Measurements from ENCODE around the gene OR13F1.
"Not testable (repeated sequence)": the region's sequence is repeated elsewhere in the genome, so short reads cannot be mapped to it uniquely, and the experiment has no call there.

The OR13F1 gene, protein sequence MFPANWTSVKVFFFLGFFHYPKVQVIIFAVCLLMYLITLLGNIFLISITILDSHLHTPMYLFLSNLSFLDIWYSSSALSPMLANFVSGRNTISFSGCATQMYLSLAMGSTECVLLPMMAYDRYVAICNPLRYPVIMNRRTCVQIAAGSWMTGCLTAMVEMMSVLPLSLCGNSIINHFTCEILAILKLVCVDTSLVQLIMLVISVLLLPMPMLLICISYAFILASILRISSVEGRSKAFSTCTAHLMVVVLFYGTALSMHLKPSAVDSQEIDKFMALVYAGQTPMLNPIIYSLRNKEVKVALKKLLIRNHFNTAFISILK

DNA sequence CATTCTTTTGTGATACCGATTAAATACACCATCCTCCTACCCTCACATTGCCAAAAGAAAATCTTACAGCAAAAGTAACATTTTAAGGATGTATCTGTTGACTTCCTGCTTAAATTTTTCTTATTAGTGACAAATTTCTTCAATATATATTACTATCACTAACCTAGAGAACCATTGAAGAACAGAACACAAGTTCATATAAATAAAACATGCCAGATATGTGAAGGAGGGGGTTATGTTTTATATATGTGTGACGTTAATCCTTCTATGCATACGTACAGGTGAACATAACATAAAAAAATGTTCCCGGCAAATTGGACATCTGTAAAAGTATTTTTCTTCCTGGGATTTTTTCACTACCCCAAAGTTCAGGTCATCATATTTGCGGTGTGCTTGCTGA, at the start of gene OR13F1:
Gene OR13F1 (plus strand): TSS at position 301 of the 400 bp plus-strand sequence. CDS start 0 bp downstream, at position 301.
- H3K4me1 Mint-ChIP-seq (ENCODE audit: low read depth): no peaks in the 10 kb centered on the region
- H3K27me3 Mint-ChIP-seq (ENCODE audit: low read depth): no peaks in the 10 kb centered on the region
- no peak within 1 kb of the TSS for H3K4me3 Mint-ChIP-seq
- no peak for DNase-seq (ENCODE audit: low spot score)
- H3K36me3 Mint-ChIP-seq (ENCODE audit: low read depth): no peaks in the 10 kb centered on the region
- no peaks in the 10 kb centered on the region for H3K9me3 Mint-ChIP-seq
- no peak within 1 kb of the TSS for H3K27ac Mint-ChIP-seq

DNA sequence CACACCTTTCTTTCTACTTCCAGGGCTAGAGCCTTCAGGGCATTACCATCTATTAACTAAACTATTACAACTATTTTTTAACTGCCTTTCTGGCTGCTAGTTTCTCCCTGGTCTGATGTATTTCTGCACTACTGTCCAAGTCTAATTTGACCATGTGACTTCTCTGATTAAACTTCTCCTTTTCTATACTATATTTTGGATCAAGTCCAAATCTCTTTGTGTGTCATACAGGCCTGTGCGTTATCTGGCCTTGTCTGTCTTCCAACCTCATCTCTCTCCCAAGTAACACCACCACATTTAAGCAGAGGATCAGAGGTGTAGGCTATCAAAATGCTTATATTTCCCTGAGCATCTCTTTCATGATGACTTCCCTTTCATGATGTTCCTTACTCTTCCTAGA, 47.2 kb upstream of the OR13F1 start:
- Mint-ChIP-seq H3K27me3 (ENCODE audit: low read depth) (no peaks in the 10 kb centered on the region), H3K9me3 (no peaks in the 10 kb centered on the region), H3K4me1 (ENCODE audit: low read depth) (no peaks in the 10 kb centered on the region), H3K4me3 (no peak overlapping the region), H3K36me3 (ENCODE audit: low read depth) (no peaks in the 10 kb centered on the region), H3K27ac (no peak overlapping the region)
- no peak for DNase-seq (ENCODE audit: low spot score)

- no peak for DNase-seq (ENCODE audit: low spot score)
- no peaks in the 10 kb centered on the region for H3K36me3 Mint-ChIP-seq (ENCODE audit: low read depth)
- peaks cover 6% of the 10 kb centered on the region for H3K9me3 Mint-ChIP-seq
- H3K27me3 Mint-ChIP-seq (ENCODE audit: low read depth): no peaks in the 10 kb centered on the region
- no peak overlapping the region for H3K27ac Mint-ChIP-seq
- no peaks in the 10 kb centered on the region for H3K4me1 Mint-ChIP-seq (ENCODE audit: low read depth)
- no peak overlapping the region for H3K4me3 Mint-ChIP-seq
These were observed 40.2 kb upstream of the OR13F1 start for GRCh38 chr9:104463864-104464263.

GRCh38 chr9:104468261-104468660, 35.8 kb upstream of the OR13F1 start:
- Mint-ChIP-seq H3K4me3 (no peak overlapping the region), H3K27me3 (ENCODE audit: low read depth) (no peaks in the 10 kb centered on the region), H3K9me3 (peaks cover 6% of the 10 kb centered on the region), H3K27ac (no peak overlapping the region), H3K36me3 (ENCODE audit: low read depth) (no peaks in the 10 kb centered on the region), H3K4me1 (ENCODE audit: low read depth) (no peaks in the 10 kb centered on the region)
- no peak for DNase-seq (ENCODE audit: low spot score)

DNA sequence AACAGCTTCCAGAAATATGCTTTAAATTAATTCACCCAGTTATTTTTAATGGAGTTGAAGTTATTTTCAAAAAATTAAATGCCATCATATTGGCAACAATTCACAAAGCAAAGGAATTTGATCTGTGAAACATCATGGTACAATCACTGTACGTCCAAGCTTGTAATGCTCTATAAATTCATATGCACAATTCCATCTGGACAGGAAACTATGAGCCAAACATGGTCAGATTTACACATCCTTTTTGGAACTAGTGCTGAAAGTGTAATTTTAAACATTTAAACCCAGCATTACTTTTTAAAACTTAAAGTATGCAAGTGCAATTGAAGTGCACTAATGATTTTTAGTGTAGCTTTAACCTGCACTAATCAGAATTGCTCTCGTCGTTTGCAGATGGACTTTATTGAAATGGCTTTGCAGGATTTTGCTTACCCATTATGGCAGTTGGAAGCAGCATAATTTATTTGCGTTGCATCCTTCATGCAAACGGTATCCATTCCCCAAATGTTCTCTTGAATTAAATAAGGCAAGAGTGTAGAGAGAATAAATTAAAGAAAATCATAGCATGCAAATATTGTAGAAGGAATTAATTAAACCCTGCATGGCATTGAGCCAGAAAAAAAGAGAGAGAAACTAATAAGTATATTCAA, 21.0 kb upstream of the OR13F1 start:
- no peak for DNase-seq (ENCODE audit: low spot score)
- Mint-ChIP-seq H3K4me3 (no peak overlapping the region), H3K27ac (no peak overlapping the region), H3K9me3 (no peaks in the 10 kb centered on the region), H3K4me1 (ENCODE audit: low read depth) (no peaks in the 10 kb centered on the region), H3K36me3 (ENCODE audit: low read depth) (no peaks in the 10 kb centered on the region), H3K27me3 (ENCODE audit: low read depth) (no peaks in the 10 kb centered on the region)

DNA sequence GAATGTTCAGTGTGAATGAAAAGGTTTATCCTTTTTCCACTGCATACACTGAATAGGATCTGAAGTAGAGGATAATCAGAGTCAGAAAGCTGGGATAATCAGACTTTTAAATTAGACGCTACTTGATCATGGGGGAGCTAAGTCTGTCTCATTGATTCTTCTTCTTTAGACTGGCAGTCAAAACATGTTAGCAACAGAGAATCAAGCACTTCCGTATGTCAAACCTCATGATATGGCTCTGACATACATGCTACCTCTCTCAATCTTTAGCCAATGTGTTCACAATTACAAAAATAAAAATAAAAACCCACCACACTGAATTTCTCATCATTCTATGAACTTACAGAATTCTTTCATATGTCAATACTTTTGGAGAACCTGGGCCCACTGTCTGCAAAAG, 19.0 kb upstream of the OR13F1 start:
- H3K27me3 Mint-ChIP-seq (ENCODE audit: low read depth): no peaks in the 10 kb centered on the region
- no peaks in the 10 kb centered on the region for H3K9me3 Mint-ChIP-seq
- H3K4me3 Mint-ChIP-seq: no peak overlapping the region
- H3K27ac Mint-ChIP-seq: no peak overlapping the region
- no peaks in the 10 kb centered on the region for H3K36me3 Mint-ChIP-seq (ENCODE audit: low read depth)
- no peaks in the 10 kb centered on the region for H3K4me1 Mint-ChIP-seq (ENCODE audit: low read depth)
- DNase-seq (ENCODE audit: low spot score): no peak

- Mint-ChIP-seq H3K36me3 (ENCODE audit: low read depth) (no peaks in the 10 kb centered on the region), H3K27ac (no peak overlapping the region), H3K4me1 (ENCODE audit: low read depth) (no peaks in the 10 kb centered on the region), H3K9me3 (no peaks in the 10 kb centered on the region), H3K4me3 (no peak overlapping the region), H3K27me3 (ENCODE audit: low read depth) (no peaks in the 10 kb centered on the region)
- no peak for DNase-seq (ENCODE audit: low spot score)
These were observed 9.3 kb upstream of the OR13F1 start for GRCh38 chr9:104494808-104495207.

DNA sequence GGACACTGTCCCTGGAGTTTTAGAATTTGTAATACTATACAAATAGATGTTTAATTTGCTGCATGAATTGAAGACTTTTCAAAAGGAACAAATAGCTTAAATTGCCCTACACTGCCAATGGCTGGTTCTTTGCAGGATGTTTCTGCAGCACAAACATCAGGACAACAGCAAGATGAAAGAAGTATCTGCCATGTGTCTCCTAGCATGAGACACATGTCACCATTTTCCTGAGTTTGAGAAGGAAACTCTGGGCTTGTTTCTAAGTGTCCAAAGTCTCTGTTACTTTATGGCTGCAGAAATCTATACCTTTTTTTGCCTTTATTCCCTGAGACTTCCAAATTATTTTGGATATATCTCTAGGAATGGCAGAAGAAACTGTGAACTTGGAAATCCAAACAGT, 623 bp upstream of the OR13F1 start:
- DNase-seq (ENCODE audit: low spot score): no peak
- H3K36me3 Mint-ChIP-seq (ENCODE audit: low read depth): no peaks in the 10 kb centered on the region
- H3K27me3 Mint-ChIP-seq (ENCODE audit: low read depth): no peaks in the 10 kb centered on the region
- no peak overlapping the region for H3K4me3 Mint-ChIP-seq
- no peak overlapping the region for H3K27ac Mint-ChIP-seq
- no peaks in the 10 kb centered on the region for H3K4me1 Mint-ChIP-seq (ENCODE audit: low read depth)
- H3K9me3 Mint-ChIP-seq: no peaks in the 10 kb centered on the region

GRCh38 chr9:104506565-104506964, 2.5 kb downstream of the OR13F1 start:
- Mint-ChIP-seq H3K4me1 (ENCODE audit: low read depth) (no peaks in the 10 kb centered on the region), H3K36me3 (ENCODE audit: low read depth) (no peaks in the 10 kb centered on the region), H3K9me3 (no peaks in the 10 kb centered on the region), H3K27ac (no peak overlapping the region), H3K27me3 (ENCODE audit: low read depth) (no peaks in the 10 kb centered on the region), H3K4me3 (no peak overlapping the region)
- DNase-seq (ENCODE audit: low spot score): no peak

GRCh38 chr9:104514901-104515300, 10.8 kb downstream of the OR13F1 start:
- DNase-seq (ENCODE audit: low spot score): no peak
- Mint-ChIP-seq H3K4me1 (ENCODE audit: low read depth) (no peaks in the 10 kb centered on the region), H3K27ac (no peak overlapping the region), H3K9me3 (no peaks in the 10 kb centered on the region), H3K36me3 (ENCODE audit: low read depth) (no peaks in the 10 kb centered on the region), H3K4me3 (no peak overlapping the region), H3K27me3 (ENCODE audit: low read depth) (no peaks in the 10 kb centered on the region)

GRCh38 chr9:104520241-104520640, 16.2 kb downstream of the OR13F1 start:
- not testable (repeated sequence) for DNase-seq (ENCODE audit: low spot score); H3K27me3 Mint-ChIP-seq (ENCODE audit: low read depth); H3K9me3 Mint-ChIP-seq; H3K4me3 Mint-ChIP-seq; H3K4me1 Mint-ChIP-seq (ENCODE audit: low read depth); H3K36me3 Mint-ChIP-seq (ENCODE audit: low read depth); H3K27ac Mint-ChIP-seq

DNA sequence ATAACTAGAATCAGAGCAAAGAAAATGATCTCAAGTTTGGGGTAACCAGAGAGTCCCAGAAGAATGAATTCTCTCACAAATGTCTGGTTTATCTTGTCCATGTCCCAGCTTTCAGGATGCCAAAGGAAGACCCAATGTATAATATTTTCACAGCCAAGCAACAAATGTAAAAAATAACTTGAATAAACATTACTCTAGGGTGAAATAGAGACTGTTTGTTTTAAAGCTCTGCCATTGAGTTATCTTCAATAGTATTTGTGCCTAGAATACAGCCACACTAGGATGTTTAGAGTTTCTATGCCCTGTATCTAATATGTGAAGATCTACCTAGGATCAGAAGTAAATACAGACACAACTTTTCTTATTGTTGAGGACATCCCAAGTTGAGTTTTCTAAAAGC, 23.0 kb downstream of the OR13F1 start, which contains the start of gene OR13C4:
Gene OR13C4 (minus strand): TSS at position 101 of the 400 bp plus-strand sequence. CDS start 0 bp downstream, at position 101.
- no peaks in the 10 kb centered on the region for H3K27me3 Mint-ChIP-seq (ENCODE audit: low read depth)
- DNase-seq (ENCODE audit: low spot score): no peak
- H3K4me1 Mint-ChIP-seq (ENCODE audit: low read depth): no peaks in the 10 kb centered on the region
- H3K36me3 Mint-ChIP-seq (ENCODE audit: low read depth): no peaks in the 10 kb centered on the region
- no peaks in the 10 kb centered on the region for H3K9me3 Mint-ChIP-seq
- no peak within 1 kb of the TSS for H3K27ac Mint-ChIP-seq
- no peak within 1 kb of the TSS for H3K4me3 Mint-ChIP-seq

GRCh38 chr9:104536756-104537155, 32.7 kb downstream of the OR13F1 start, which contains the start of gene OR13C3:
TSS of gene OR13C3 (minus strand) at chr9:104536856. CDS start at chr9:104536723, 133 bp downstream.
- H3K27ac Mint-ChIP-seq: no peak within 1 kb of the TSS
- no peaks in the 10 kb centered on the region for H3K9me3 Mint-ChIP-seq
- no peaks in the 10 kb centered on the region for H3K4me1 Mint-ChIP-seq (ENCODE audit: low read depth)
- H3K36me3 Mint-ChIP-seq (ENCODE audit: low read depth): no peaks in the 10 kb centered on the region
- DNase-seq (ENCODE audit: low spot score): no peak
- no peak within 1 kb of the TSS for H3K4me3 Mint-ChIP-seq
- H3K27me3 Mint-ChIP-seq (ENCODE audit: low read depth): no peaks in the 10 kb centered on the region

- Mint-ChIP-seq H3K27ac (no peak overlapping the region), H3K4me3 (no peak overlapping the region), H3K27me3 (ENCODE audit: low read depth) (no peaks in the 10 kb centered on the region), H3K9me3 (no peaks in the 10 kb centered on the region), H3K36me3 (ENCODE audit: low read depth) (no peaks in the 10 kb centered on the region), H3K4me1 (ENCODE audit: low read depth) (no peaks in the 10 kb centered on the region)
- DNase-seq (ENCODE audit: low spot score): no peak
These were observed 35.2 kb downstream of the OR13F1 start for GRCh38 chr9:104539275-104539674.
